CD8-positive, alpha-beta memory T cell (primary cell): ENCODE results near the gene EIF1B. TPM values are rescaled to one million over a fixed set of nuclear protein-coding genes. Genes with fewer than 3 reads are reported as not detected.

Source experiments
- CTCF ChIA-PET: fragments of 350-600 bp; sonication (Branson Sonifier 250); formaldehyde crosslinking; loops from one replicate; lab custom pipeline; 2021; ENCODE audit warnings: antibody characterized with exemption; lab: Charles Lee
- POLR2A ChIA-PET: fragments of 350-600 bp; sonication (Branson Sonifier 250); formaldehyde crosslinking; loops from one replicate; lab custom pipeline; 2021; ENCODE audit warnings: antibody characterized with exemption; lab: Charles Lee
- DNase-seq, 5 donors: peaks; one replicate each; pipeline versions ENCODE4 v3.0.0 to v3.0.0-alpha.2; 2020 to 2022; ENCODE audit warnings: mixed read lengths in 1 of 5
- H3K27ac ChIP-seq: one replicate; pipeline ENCODE4 v1.7.0; 2013; ENCODE audit warnings: low read depth, mild to moderate bottlenecking, low read length, moderate library complexity
- H3K27me3 ChIP-seq: 2 replicates; pipeline ENCODE4 v1.7.0; 2013; ENCODE audit warnings: low read length, mild to moderate bottlenecking; ENCODE audit not compliant: insufficient read depth, poor library complexity, severe bottlenecking
- H3K36me3 ChIP-seq: 2 replicates; pipeline ENCODE4 v1.7.0; 2013; ENCODE audit warnings: mild to moderate bottlenecking, low read length, moderate library complexity; ENCODE audit not compliant: insufficient read depth
- H3K4me1 ChIP-seq: 2 replicates; pipeline ENCODE4 v1.7.0; 2013; ENCODE audit warnings: mild to moderate bottlenecking, low read length, moderate library complexity; ENCODE audit not compliant: insufficient read depth
- H3K4me3 ChIP-seq: 2 replicates; pipeline ENCODE4 v1.7.0; 2013; ENCODE audit warnings: mild to moderate bottlenecking, low read length
- H3K9me3 ChIP-seq: 2 replicates; pipeline ENCODE4 v1.7.0; 2013; ENCODE audit warnings: mild to moderate bottlenecking, low read length
- H3K27ac Mint-ChIP-seq, 8 donors: one replicate each; pipeline ENCODE4 v1.8.0; 2020 to 2021; ENCODE audit warnings: mixed read lengths in 8 of 8, mild to moderate bottlenecking in 6 of 8, inconsistent platforms in 3 of 8, moderate library complexity in 3 of 8
- H3K27me3 Mint-ChIP-seq, 2 donors: one replicate each; pipeline ENCODE4 v1.8.0; 2020 to 2021; ENCODE audit warnings: mixed read lengths in 2 of 2, mild to moderate bottlenecking in 1 of 2, moderate library complexity in 1 of 2
- H3K36me3 Mint-ChIP-seq, 3 donors: one replicate each; pipeline ENCODE4 v1.8.0; 2020 to 2021; ENCODE audit warnings: mixed read lengths in 3 of 3, inconsistent platforms in 1 of 3, mild to moderate bottlenecking in 1 of 3
- H3K4me1 Mint-ChIP-seq, 3 donors: one replicate each; pipeline ENCODE4 v1.8.0; 2020 to 2021; ENCODE audit warnings: mixed read lengths in 3 of 3, inconsistent platforms in 1 of 3, mild to moderate bottlenecking in 1 of 3
- H3K4me3 Mint-ChIP-seq, 7 donors: one replicate each; pipeline ENCODE4 v1.8.0; 2020 to 2021; ENCODE audit warnings: mixed read lengths in 7 of 7, mild to moderate bottlenecking in 6 of 7, moderate library complexity in 4 of 7, inconsistent platforms in 2 of 7
- H3K9me3 Mint-ChIP-seq, 5 donors: one replicate each; pipeline ENCODE4 v1.8.0; 2020 to 2022; ENCODE audit warnings: mixed read lengths in 5 of 5, mild to moderate bottlenecking in 3 of 5, moderate library complexity in 2 of 5, inconsistent platforms in 1 of 5
- polyA plus RNA-seq: library from polyadenylated mRNA; unstranded; fragments of 300-500 nt; fragmentation: Illumina TruSeq; gene quantifications from one replicate; pipeline ENCODE4 v1.2.3, GENCODE V29; 2021
- total RNA-seq, 2 experiments: library from RNA; stranded (reverse); gene quantifications; one replicate each; pipeline ENCODE4 v1.2.3, GENCODE V29; 2021

The EIF1B gene
- 10 to 100 TPM; 76.4 to 81.4 TPM for total RNA-seq
- 57.1 TPM for polyA plus RNA-seq

- Mint-ChIP-seq H3K36me3 (peaks cover 4 to 49% (median 4%) of the 10 kb centered on the region in 3 donors), H3K27me3 (no peaks in the 10 kb centered on the region), H3K4me3 (peak within 1 kb of the TSS; percentile 99 to 100 (median 100)), H3K9me3 (no peaks in the 10 kb centered on the region), H3K4me1 (peaks cover 35 to 46% (median 38%) of the 10 kb centered on the region in 3 donors), H3K27ac (peak within 1 kb of the TSS; percentile 97 to 100 (median 99))
- Histone ChIP-seq H3K4me3 (peak within 1 kb of the TSS; percentile 69), H3K36me3 (peaks cover 21% of the 10 kb centered on the region), H3K27me3 (no peaks in the 10 kb centered on the region), H3K27ac (peak within 1 kb of the TSS; percentile 96), H3K9me3 (no peaks in the 10 kb centered on the region), H3K4me1 (peaks cover 18% of the 10 kb centered on the region)
- CTCF ChIA-PET, result interaction anchor here (0.6 to 9.7 kb wide), 18 partner anchors 8 to 1574 kb away, joined by 3 to 96 read pairs (median 4); partner anchors contain the start of genes RPL14, ZNF619 and ZNF621
- DNase-seq, result peak; percentile 98 to 99 (median 98)
- POLR2A ChIA-PET, result interaction anchor here (0.7 to 1.0 kb wide), 2 partner anchors 144 to 903 kb away, joined by 4 read pairs; partner anchors contain the start of gene RPSA
Measured at GRCh38 chr3:40309418-40309924, at the start of gene EIF1B. Gene EIF1B (plus strand): TSS chr3:40309707. CDS start chr3:40309942, 235 bp downstream.

GRCh38 chr3:40262331-40262730 is 47.2 kb upstream of the EIF1B start:
- Mint-ChIP-seq H3K4me1 (no peaks in the 10 kb centered on the region), H3K9me3 (no peaks in the 10 kb centered on the region), H3K4me3 (no peak overlapping the region), H3K27me3 (no peaks in the 10 kb centered on the region), H3K36me3 (no peaks in the 10 kb centered on the region), H3K27ac (no peak overlapping the region)
- H3K4me1 ChIP-seq, result no peaks in the 10 kb centered on the region
- no peaks in the 10 kb centered on the region for H3K27me3 ChIP-seq
- H3K4me3 ChIP-seq, result no peak overlapping the region
- H3K36me3 ChIP-seq, result no peaks in the 10 kb centered on the region
- no peak for DNase-seq
- no peaks in the 10 kb centered on the region for H3K9me3 ChIP-seq
- CTCF ChIA-PET, result interaction anchor here (1.3 kb wide), 1 partner anchor 9 kb away, joined by 3 read pairs; no protein-coding TSS in a partner anchor
- POLR2A ChIA-PET, result no interaction called here
- no peak overlapping the region for H3K27ac ChIP-seq

- Histone ChIP-seq H3K36me3 (no peaks in the 10 kb centered on the region), H3K4me3 (no peak overlapping the region), H3K27me3 (no peaks in the 10 kb centered on the region), H3K4me1 (no peaks in the 10 kb centered on the region), H3K9me3 (no peaks in the 10 kb centered on the region), H3K27ac (no peak overlapping the region)
- Mint-ChIP-seq H3K27ac (no peak overlapping the region), H3K9me3 (no peaks in the 10 kb centered on the region), H3K27me3 (no peaks in the 10 kb centered on the region), H3K4me1 (no peaks in the 10 kb centered on the region), H3K36me3 (peaks cover 0 to 6% (median 0%) of the 10 kb centered on the region in 3 donors), H3K4me3 (no peak overlapping the region)
- ChIA-PET POLR2A (no interaction called here), CTCF (interaction anchor here (1.5 kb wide), 1 partner anchor 11 kb away, joined by 3 read pairs; no protein-coding TSS in a partner anchor)
- no peak for DNase-seq
Measured at GRCh38 chr3:40264451-40264850, 45.1 kb upstream of the EIF1B start.

GRCh38 chr3:40265181-40265580 is 44.3 kb upstream of the EIF1B start:
- Mint-ChIP-seq H3K9me3 (no peaks in the 10 kb centered on the region), H3K36me3 (peaks cover 0 to 13% (median 0%) of the 10 kb centered on the region in 3 donors), H3K4me3 (no peak overlapping the region), H3K27ac (no peak overlapping the region), H3K27me3 (no peaks in the 10 kb centered on the region), H3K4me1 (no peaks in the 10 kb centered on the region)
- Histone ChIP-seq H3K27me3 (no peaks in the 10 kb centered on the region), H3K9me3 (no peaks in the 10 kb centered on the region), H3K36me3 (no peaks in the 10 kb centered on the region), H3K27ac (no peak overlapping the region), H3K4me1 (no peaks in the 10 kb centered on the region), H3K4me3 (no peak overlapping the region)
- no peak for DNase-seq
- POLR2A ChIA-PET, result no interaction called here
- CTCF ChIA-PET, result interaction anchor here (1.5 kb wide), 1 partner anchor 12 kb away, joined by 3 read pairs; no protein-coding TSS in a partner anchor

- H3K27ac ChIP-seq, result no peak overlapping the region
- H3K27ac Mint-ChIP-seq, result no peak overlapping the region
- no peak overlapping the region for H3K4me3 ChIP-seq
- no peak overlapping the region for H3K4me3 Mint-ChIP-seq
- no peaks in the 10 kb centered on the region for H3K4me1 Mint-ChIP-seq
- ChIA-PET CTCF (interaction anchor here (0.8 kb wide), 1 partner anchor 13 kb away, joined by 3 read pairs; no protein-coding TSS in a partner anchor), POLR2A (interaction anchor here (0.7 kb wide), 1 partner anchor 318 kb away, joined by 3 read pairs; no protein-coding TSS in a partner anchor)
- H3K9me3 Mint-ChIP-seq, result no peaks in the 10 kb centered on the region
- no peaks in the 10 kb centered on the region for H3K36me3 ChIP-seq
- H3K9me3 ChIP-seq, result no peaks in the 10 kb centered on the region
- H3K27me3 Mint-ChIP-seq, result peaks cover 0 to 3% of the 10 kb centered on the region in 2 donors
- H3K36me3 Mint-ChIP-seq, result peaks cover 1 to 24% (median 2%) of the 10 kb centered on the region in 3 donors
- no peaks in the 10 kb centered on the region for H3K27me3 ChIP-seq
- H3K4me1 ChIP-seq, result no peaks in the 10 kb centered on the region
- no peak for DNase-seq
Measured at GRCh38 chr3:40267937-40268724, 41.4 kb upstream of the EIF1B start.

- POLR2A ChIA-PET, result no interaction called here
Measured at GRCh38 chr3:40268802-40269524, 40.5 kb upstream of the EIF1B start.

GRCh38 chr3:40278791-40279190 is 30.7 kb upstream of the EIF1B start:
- Histone ChIP-seq H3K9me3 (no peaks in the 10 kb centered on the region), H3K27me3 (no peaks in the 10 kb centered on the region), H3K27ac (no peak overlapping the region), H3K36me3 (no peaks in the 10 kb centered on the region), H3K4me3 (no peak overlapping the region), H3K4me1 (no peaks in the 10 kb centered on the region)
- no peak for DNase-seq
- Mint-ChIP-seq H3K4me3 (no peak overlapping the region), H3K27ac (no peak overlapping the region), H3K9me3 (peaks cover 0 to 6% (median 0%) of the 10 kb centered on the region in 5 donors), H3K4me1 (no peaks in the 10 kb centered on the region), H3K36me3 (peaks cover 0 to 13% (median under 1%) of the 10 kb centered on the region in 3 donors), H3K27me3 (peaks cover 0 to 6% of the 10 kb centered on the region in 2 donors)
- ChIA-PET CTCF (interaction anchor here (1.1 kb wide), 1 partner anchor 30 kb away, joined by 3 read pairs; no protein-coding TSS in a partner anchor), POLR2A (no interaction called here)

More at GRCh38 chr3:40268802-40269524, 40.5 kb upstream of the EIF1B start:
- CTCF ChIA-PET, result no interaction called here
- H3K9me3 ChIP-seq, result no peaks in the 10 kb centered on the region
- H3K27me3 Mint-ChIP-seq, result peaks cover 0 to 3% of the 10 kb centered on the region in 2 donors
- H3K4me3 Mint-ChIP-seq, result no peak overlapping the region
- no peak overlapping the region for H3K27ac Mint-ChIP-seq
- no peaks in the 10 kb centered on the region for H3K4me1 Mint-ChIP-seq
- no peaks in the 10 kb centered on the region for H3K27me3 ChIP-seq
- no peaks in the 10 kb centered on the region for H3K9me3 Mint-ChIP-seq
- no peak for DNase-seq
- H3K4me3 ChIP-seq, result no peak overlapping the region
- H3K4me1 ChIP-seq, result no peaks in the 10 kb centered on the region
- no peak overlapping the region for H3K27ac ChIP-seq
- peaks cover 2 to 28% (median 3%) of the 10 kb centered on the region in 3 donors for H3K36me3 Mint-ChIP-seq
- H3K36me3 ChIP-seq, result no peaks in the 10 kb centered on the region
